ENCODE data around the gene AFF2.

DNA sequence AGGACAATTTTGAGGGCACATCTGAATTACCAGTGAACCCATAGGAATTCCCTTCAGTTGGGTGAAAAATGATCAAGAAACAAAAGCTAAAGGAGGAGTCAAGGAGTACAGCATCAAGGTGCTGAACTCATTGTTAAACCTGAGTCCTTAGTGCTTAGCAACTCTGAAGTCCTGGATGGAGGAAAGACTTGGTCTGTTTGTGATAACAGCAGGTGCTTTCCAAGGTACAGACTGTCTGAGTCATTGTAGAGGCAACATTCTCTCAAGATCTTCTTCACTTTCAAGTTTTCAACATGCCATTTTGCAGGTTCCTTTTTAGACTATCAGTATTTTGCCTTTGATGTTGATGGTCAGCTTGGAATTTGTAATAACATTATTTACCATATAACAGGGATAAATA, 293.9 kb downstream of the AFF2 start:
- TF ChIP-seq, protein P1, sequence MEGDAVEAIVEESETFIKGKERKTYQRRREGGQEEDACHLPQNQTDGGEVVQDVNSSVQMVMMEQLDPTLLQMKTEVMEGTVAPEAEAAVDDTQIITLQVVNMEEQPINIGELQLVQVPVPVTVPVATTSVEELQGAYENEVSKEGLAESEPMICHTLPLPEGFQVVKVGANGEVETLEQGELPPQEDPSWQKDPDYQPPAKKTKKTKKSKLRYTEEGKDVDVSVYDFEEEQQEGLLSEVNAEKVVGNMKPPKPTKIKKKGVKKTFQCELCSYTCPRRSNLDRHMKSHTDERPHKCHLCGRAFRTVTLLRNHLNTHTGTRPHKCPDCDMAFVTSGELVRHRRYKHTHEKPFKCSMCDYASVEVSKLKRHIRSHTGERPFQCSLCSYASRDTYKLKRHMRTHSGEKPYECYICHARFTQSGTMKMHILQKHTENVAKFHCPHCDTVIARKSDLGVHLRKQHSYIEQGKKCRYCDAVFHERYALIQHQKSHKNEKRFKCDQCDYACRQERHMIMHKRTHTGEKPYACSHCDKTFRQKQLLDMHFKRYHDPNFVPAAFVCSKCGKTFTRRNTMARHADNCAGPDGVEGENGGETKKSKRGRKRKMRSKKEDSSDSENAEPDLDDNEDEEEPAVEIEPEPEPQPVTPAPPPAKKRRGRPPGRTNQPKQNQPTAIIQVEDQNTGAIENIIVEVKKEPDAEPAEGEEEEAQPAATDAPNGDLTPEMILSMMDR (IDR thresholded peaks at IDR 0.05 in 2 of 3, conservative IDR thresholded peaks at IDR 0.05 in 1 of 3; ENCODE audit: borderline replicate concordance in 1 of 3, insufficient read depth in 1 of 3, low read depth in 2 of 3, low read length in 2 of 3) = no peak
- TF ChIP-seq POLR2A (IDR thresholded peaks at IDR 0.05; ENCODE audit: borderline replicate concordance, extremely low read depth, insufficient read depth, insufficient read length) (no peak), SIN3A (IDR thresholded peaks at IDR 0.05; ENCODE audit: low read depth) (no peak), FOSL1 (IDR thresholded peaks at IDR 0.05; ENCODE audit: low read depth) (no peak), EGR1 (IDR thresholded peaks at IDR 0.05; ENCODE audit: low read depth) (no peak), EZH2 (IDR thresholded peaks at IDR 0.05) (no peak)

All from HCT116 (cell line).